Lung (tissue), 12 donors: ENCODE measurements around the gene IRGQ. TPM values are rescaled to one million over a fixed set of nuclear protein-coding genes. Genes with fewer than 3 reads are reported as not detected.
"Not testable (repeated sequence)": the region's sequence is repeated elsewhere in the genome, so short reads cannot be mapped to it uniquely, and the experiment has no call there.

ENCODE experiments used
- ATAC-seq: fragments of 200-7000 bp; cut with Tn5 transposase; one replicate; pipeline ENCODE4 v1.9.1; 2020; ENCODE audit warnings: moderate number of reproducible peaks; ENCODE audit not compliant: insufficient read depth, low FRiP score
- DNase-seq, 3 donors: peaks; one replicate each; pipeline ENCODE4 v3.0.0-alpha.2; 2013 to 2017
- H3K27ac ChIP-seq, 2 donors: one replicate each; pipeline ENCODE4 v1.5.1; 2013; ENCODE audit warnings: mild to moderate bottlenecking in 2 of 2, moderate library complexity in 2 of 2, control low read depth in 1 of 2, inconsistent platforms in 1 of 2, low read depth in 1 of 2, low read length in 1 of 2
- H3K27me3 ChIP-seq, 3 donors: one replicate each; pipeline ENCODE4 v1.5.1; 2013; ENCODE audit warnings: low read length in 2 of 3; ENCODE audit not compliant: control insufficient read depth in 3 of 3, insufficient read depth in 3 of 3
- H3K36me3 ChIP-seq, 4 donors: one replicate each; pipeline ENCODE4 v1.5.1; 2013; ENCODE audit warnings: low read length in 4 of 4, mild to moderate bottlenecking in 1 of 4, moderate library complexity in 1 of 4; ENCODE audit not compliant: control insufficient read depth in 4 of 4, insufficient read depth in 4 of 4
- H3K4me1 ChIP-seq, 5 donors: one replicate each; pipeline ENCODE4 v1.5.1; 2013; ENCODE audit warnings: low read length in 5 of 5, mild to moderate bottlenecking in 2 of 5, moderate library complexity in 1 of 5; ENCODE audit not compliant: control insufficient read depth in 5 of 5, insufficient read depth in 5 of 5
- H3K4me3 ChIP-seq: one replicate; pipeline ENCODE4 v1.5.1; 2013; ENCODE audit warnings: mild to moderate bottlenecking, control low read depth, moderate library complexity
- H3K9ac ChIP-seq, 2 donors: one replicate each; pipeline ENCODE4 v1.5.1; 2013; ENCODE audit warnings: low read length in 2 of 2, control low read depth in 1 of 2; ENCODE audit not compliant: insufficient read depth in 1 of 2
- H3K9me3 ChIP-seq, 4 donors: one replicate each; pipeline ENCODE4 v1.5.1; 2013; ENCODE audit warnings: low read length in 3 of 4, mild to moderate bottlenecking in 1 of 4, moderate library complexity in 1 of 4; ENCODE audit not compliant: control insufficient read depth in 4 of 4, insufficient read depth in 3 of 4
- WGBS, 2 donors: extraction: QIAGEN DNeasy Blood & Tissue Kit; methylation state at CpG; one replicate each; pipeline ENCODE4 v1.1.7; 2013; 5-methylcytosine and 5-hydroxymethylcytosine counted together
- polyA plus RNA-seq, 2 donors: library from polyadenylated mRNA; stranded (reverse); fragments of 200-250 nt; gene quantifications; one replicate each; pipeline ENCODE4 v1.2.1, GENCODE V29; 2013
- total RNA-seq, 2 donors: library from RNA; depleted of rRNA in 1 of 2; stranded (reverse); fragments of >200 nt in 1 of 2; gene quantifications; one replicate each; pipeline ENCODE4 v1.2.1, GENCODE V29; 2014 to 2021
- TF ChIP-seq, protein P1 (sequence below): IDR thresholded peaks from 2 replicates; pipeline ENCODE4 v1.5.1; 2012; ENCODE audit warnings: mild to moderate bottlenecking; ENCODE audit errors: control extremely low read depth, extremely low read depth
- donor health status: control.
- donor health status: control.
- donor health status: Bipolar disorder and iron deficiency.
- donor health status: healthy.
- donor health status: DM: yes; HTN: yes; CAD: no.

IRGQ gene
- total and polyA plus RNA-seq, 4 donors, result 3.8 to 28.3 (median 15.6) TPM

DNA sequence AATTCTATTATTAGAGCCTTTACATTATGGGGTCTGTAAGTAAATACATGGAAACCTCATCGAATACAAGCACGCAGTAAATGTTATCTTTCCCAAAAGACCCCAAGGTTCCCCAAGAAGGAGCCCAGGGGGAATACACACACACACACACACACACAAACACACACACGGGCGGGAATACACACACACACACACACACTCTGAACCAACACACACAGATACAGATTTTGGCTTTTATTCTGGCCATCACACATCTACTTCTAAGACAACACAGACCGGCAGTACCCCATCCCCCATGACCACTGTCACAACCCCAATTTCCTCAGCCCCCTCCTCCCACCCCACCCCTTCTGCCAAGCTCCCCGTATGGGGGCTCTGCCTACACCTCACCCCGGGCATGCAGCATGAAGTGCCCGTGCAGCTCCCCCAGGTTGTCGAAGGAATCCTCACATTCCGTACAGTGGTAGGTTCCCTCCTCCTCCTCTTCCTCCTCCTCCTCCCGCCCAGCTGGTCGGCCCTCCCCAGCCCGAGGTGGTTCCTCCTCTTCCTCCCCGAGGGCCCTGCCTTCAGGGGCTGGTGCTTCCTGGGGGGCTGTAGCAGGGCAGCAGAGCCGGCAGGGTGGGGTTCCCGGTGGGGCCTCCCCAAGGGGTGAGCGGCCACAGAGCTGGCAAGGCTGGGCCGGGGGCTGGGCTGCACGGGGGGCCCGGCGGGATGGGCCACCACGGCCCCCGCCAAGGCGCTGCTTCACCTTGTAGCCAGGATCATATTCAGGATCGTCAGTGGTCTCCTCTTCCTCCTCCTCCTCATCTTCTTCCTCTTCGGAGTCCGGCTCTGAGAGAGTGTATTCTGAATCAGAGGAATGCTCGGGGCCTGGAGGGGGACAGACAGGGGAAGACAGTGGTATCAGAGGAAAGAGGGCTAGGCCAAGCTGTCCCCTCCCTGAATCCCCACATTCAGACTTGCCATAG is 11.6 kb upstream of the IRGQ start:
- H3K36me3 ChIP-seq, result peaks cover 6 to 26% (median 17%) of the 10 kb centered on the region in 4 donors
- no peak overlapping the region for H3K9ac ChIP-seq
- no peaks in the 10 kb centered on the region for H3K27me3 ChIP-seq
- no peaks in the 10 kb centered on the region for H3K9me3 ChIP-seq
- 50 to 76% methylated on average over 28 of the region's 28 CpGs for WGBS, 2 donors
- H3K4me1 ChIP-seq, result no peaks in the 10 kb centered on the region
- no peak overlapping the region for H3K4me3 ChIP-seq
- no peak for DNase-seq
- no peak overlapping the region for H3K27ac ChIP-seq
- ATAC-seq, result no peak
- TF ChIP-seq, protein P1, sequence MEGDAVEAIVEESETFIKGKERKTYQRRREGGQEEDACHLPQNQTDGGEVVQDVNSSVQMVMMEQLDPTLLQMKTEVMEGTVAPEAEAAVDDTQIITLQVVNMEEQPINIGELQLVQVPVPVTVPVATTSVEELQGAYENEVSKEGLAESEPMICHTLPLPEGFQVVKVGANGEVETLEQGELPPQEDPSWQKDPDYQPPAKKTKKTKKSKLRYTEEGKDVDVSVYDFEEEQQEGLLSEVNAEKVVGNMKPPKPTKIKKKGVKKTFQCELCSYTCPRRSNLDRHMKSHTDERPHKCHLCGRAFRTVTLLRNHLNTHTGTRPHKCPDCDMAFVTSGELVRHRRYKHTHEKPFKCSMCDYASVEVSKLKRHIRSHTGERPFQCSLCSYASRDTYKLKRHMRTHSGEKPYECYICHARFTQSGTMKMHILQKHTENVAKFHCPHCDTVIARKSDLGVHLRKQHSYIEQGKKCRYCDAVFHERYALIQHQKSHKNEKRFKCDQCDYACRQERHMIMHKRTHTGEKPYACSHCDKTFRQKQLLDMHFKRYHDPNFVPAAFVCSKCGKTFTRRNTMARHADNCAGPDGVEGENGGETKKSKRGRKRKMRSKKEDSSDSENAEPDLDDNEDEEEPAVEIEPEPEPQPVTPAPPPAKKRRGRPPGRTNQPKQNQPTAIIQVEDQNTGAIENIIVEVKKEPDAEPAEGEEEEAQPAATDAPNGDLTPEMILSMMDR, result no peak

DNA sequence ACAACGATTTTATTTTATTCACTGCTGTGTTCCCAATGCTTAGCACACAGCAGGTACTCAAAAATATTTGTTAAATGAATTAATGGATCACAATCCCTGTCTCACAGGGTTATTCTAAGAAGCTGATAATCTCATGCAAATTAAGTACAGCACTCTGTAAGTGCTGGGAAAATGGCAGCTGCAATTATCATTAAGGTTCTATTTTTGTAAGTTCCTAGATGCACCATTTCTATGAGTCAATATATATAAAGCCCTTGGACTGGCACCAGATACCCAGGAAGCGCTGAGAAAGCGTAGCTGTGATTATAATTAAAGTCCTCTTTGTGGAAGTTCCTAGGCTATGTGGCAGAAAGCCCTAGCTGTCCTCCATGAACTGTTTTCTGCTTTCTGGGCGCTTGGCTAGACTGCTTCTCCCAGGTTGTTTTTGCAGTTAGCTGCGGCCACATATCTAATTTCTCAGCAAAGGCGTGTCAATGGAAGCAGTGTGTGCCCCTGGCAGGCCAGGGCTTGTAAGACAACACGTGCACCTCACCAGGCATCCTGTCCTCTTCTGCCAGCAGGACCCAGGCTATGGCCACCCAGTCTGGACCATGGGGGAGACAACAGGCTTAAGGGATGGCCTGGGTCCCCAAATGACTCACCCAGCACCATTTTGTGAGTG is 10.8 kb upstream of the IRGQ start:
- 92 to 95% methylated on average over 7 of the region's 7 CpGs for WGBS, 2 donors
- Histone ChIP-seq H3K27me3 (no peaks in the 10 kb centered on the region), H3K9me3 (no peaks in the 10 kb centered on the region), H3K4me1 (no peaks in the 10 kb centered on the region), H3K27ac (no peak overlapping the region), H3K4me3 (no peak overlapping the region), H3K36me3 (peaks cover 6 to 22% (median 12%) of the 10 kb centered on the region in 4 donors), H3K9ac (no peak overlapping the region)
- no peak for DNase-seq
- TF ChIP-seq, protein P1, result no peak
- ATAC-seq, result no peak

DNA sequence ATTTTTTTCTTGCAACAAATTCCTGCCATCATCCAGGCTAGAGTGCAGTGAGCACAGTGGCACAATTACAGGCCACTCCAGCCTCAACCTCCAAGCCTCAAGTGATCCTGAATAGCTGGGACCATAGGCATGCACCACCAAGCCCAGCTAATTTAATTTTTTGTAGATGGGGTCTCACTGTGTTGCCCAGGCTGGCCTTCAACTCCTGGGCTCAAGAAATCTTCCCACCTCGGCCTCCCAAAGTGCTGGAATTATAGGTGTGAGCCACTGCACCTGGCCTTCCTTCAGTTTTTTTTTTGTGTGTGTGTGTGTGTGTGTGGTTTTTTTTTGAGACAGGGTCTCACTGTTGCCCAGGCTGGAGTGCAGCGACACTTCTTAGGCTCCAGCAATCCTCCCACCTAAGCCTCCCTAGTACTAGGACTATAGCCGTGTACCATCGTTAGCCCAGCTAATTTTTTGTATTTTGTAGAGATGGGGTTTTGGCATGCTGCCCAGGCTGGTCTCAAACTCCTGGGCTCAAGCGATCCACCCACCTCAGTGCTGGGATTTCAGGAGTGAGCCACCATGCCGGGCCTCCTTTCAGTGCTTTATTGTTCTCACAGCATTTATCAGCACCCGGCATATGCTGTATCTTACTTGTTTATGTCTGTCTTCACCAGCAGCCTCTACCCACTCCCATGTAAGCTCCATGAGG is 10.1 kb upstream of the IRGQ start:
- Histone ChIP-seq H3K4me3 (no peak overlapping the region), H3K27me3 (no peaks in the 10 kb centered on the region), H3K36me3 (peaks cover 6 to 21% (median 14%) of the 10 kb centered on the region in 4 donors), H3K9me3 (no peaks in the 10 kb centered on the region), H3K27ac (no peak overlapping the region), H3K4me1 (no peaks in the 10 kb centered on the region), H3K9ac (no peak overlapping the region)
- 87 to 88% methylated on average over 7 of the region's 7 CpGs for WGBS, 2 donors
- TF ChIP-seq, protein P1, result no peak
- ATAC-seq (no peak), DNase-seq (no peak)

DNA sequence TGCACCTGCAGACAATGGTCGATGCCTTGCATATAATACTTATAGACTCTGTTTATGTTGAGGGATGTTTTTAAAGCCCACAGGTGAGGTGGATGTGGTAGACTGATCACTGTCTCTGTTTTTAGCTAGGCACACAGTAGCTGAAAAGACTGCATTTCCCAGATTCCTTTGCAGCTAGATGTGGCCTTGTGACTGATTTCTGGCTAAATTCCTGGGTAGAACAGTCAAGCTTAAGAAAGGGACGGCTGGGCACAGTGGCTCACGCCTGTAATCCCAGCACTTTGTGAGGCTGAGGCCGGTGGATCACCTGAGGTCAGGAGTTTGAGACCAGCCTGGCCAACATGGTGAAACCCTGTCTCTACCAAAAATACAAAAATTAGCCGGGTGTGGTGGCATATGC is 4.4 kb upstream of the IRGQ start:
- not testable (repeated sequence) for DNase-seq, H3K27me3 ChIP-seq, ATAC-seq, H3K27ac ChIP-seq, H3K9me3 ChIP-seq, H3K9ac ChIP-seq, H3K4me3 ChIP-seq
- Histone ChIP-seq H3K4me1 (peaks cover 0 to 14% (median 6%) of the 10 kb centered on the region in 5 donors), H3K36me3 (peaks cover 3 to 21% (median 6%) of the 10 kb centered on the region in 4 donors)
- WGBS, 2 donors, result 84 to 86% methylated on average over 5 of the region's 5 CpGs
